HG02943 (cell line): ENCODE measurements around the gene COPE.

ENCODE experiments used
- ATAC-seq: cut with Tn5 transposase; IDR thresholded peaks from one replicate; pipeline ENCODE4 v1.9.1; 2021; ENCODE audit warnings: mild to moderate bottlenecking, low read depth, moderate library complexity; ENCODE audit not compliant: unreplicated experiment

COPE gene

GRCh38 chr19:18869781-18870530 is 49.2 kb downstream of the COPE start:
- ATAC-seq = no peak

- ATAC-seq = no peak
These were observed 50.1 kb downstream of the COPE start for GRCh38 chr19:18869023-18869618.

DNA sequence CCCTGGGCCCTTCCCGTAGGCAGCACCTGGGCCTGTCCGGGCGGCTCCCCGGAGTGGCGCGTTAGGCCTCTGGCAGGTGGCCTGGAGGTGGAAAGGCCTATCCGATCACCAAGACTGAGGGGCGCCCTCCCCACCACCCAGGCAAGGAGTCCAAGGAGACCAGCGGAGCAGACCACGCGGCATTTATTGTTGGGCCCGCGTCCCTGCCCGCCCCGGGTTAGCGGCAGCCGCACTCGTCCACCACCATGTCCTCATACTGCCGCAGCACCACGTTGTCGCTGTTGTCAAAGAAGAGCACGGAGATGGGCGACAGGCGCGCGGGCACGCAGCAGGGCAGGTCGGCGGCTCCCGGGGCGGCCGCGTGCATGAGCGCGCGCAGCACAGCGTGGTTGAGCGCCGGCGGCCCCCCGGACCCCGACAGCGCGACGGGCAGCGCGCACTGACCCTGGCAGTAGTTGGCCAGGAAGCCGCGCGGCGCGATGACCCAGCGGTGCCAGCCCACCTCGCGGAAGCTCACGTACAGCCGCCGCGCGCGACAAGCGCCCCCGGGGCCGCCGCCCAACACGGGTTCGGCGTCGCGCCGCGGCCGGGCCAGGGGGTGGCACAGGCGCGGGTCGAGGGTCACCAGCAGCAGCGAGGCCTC is 50.7 kb downstream of the COPE start:
- no peak for ATAC-seq

DNA sequence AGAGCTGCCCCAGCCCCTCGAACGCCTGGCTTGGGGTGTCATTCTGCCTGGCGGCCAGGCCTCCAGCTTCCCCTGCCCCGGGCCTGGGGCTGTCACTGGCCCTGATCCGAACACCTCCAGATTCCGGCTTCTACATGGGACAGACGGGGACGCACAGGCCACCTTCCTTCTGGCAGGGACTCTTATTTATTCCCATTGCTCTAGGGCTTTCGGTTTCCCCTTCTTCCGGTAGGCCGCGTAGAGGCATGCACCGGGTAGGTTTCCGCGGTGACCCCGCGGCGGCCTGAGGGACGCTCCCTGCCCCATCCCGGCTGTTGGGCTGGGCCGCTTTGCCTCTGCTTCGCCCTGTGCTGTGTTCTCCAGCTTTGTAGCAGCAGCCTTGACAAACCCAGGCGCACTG is 51.4 kb downstream of the COPE start:
- ATAC-seq = no peak

GRCh38 chr19:18867199-18867598 is 52.0 kb downstream of the COPE start:
- ATAC-seq = no peak

GRCh38 chr19:18866800-18867123 is 52.4 kb downstream of the COPE start:
- ATAC-seq = no peak

DNA sequence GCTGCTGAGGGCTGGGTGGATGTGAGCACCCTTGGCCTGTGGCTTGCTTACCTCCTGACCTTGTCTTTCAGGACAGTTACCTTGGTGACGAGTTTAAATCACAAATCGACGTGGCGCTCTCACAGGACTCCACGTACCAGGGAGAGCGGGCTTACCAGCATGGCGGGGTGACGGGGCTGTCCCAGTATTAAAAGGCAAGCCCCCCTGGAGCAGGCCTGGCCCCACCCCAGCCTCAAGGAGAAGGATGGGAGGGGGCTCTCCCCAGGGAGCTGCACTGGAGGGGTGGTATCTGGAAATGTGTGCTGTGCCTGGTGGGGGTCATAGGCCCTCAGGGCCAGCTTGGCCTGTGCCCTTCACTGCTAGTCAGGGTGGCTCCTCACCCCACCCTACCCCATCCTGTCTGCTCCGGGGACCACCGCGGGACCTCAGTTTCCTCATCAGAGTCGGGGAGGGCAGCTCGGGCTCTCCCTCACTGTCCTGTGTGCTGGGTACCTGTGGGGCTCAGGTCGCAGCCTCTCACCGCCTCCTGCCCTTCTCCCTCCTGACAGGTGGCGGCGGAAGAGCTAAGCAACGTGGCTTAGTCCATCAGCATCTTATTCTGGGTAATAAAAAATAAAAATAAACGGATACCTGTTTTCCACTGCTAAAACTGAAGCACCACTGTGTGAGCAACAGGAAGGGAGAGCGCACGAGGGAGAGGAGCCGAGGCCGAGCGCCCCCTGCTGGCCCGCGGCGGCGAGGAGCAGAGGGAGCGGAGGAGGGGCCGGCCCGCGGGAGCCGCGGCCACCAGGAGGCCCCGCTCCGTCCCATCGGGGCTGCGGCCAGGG is 53.0 kb downstream of the COPE start:
- no peak for ATAC-seq

DNA sequence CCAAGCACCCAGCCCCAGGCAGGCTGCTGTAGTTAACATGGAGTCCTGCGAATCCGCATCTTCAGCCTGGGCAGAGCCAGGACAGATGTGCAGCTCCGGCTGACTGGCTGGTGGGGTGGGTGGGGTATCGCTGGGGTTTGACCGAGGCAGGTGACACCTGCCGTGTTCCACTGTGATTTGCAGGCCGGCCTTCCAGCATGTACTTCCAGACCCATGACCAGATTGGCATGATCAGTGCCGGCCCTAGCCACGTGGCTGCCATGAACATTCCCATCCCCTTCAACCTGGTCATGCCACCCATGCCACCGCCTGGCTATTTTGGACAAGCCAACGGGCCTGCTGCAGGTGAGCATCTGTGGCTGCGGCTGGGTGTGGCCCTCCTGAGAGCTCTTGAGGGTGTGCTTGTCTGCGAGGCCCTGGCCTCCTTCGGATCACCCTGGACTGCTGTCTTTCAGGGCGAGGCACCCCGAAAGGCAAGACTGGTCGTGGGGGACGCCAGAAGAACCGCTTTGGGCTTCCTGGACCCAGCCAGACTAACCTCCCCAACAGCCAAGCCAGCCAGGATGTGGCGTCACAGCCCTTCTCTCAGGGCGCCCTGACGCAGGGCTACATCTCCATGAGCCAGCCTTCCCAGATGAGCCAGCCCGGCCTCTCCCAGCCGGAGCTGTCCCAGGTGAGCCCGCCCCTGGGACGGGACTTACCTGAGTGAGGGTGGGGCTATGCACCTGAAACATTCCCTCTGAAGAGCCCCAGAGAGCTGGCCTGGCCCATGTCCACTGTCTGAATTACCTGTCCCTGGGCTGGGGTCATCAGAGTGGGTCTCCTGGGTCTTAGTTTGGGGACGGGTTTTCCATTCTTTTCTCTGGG is 53.8 kb downstream of the COPE start:
- no peak for ATAC-seq

- no peak for ATAC-seq
These were observed 55.3 kb downstream of the COPE start for GRCh38 chr19:18863843-18864362.

DNA sequence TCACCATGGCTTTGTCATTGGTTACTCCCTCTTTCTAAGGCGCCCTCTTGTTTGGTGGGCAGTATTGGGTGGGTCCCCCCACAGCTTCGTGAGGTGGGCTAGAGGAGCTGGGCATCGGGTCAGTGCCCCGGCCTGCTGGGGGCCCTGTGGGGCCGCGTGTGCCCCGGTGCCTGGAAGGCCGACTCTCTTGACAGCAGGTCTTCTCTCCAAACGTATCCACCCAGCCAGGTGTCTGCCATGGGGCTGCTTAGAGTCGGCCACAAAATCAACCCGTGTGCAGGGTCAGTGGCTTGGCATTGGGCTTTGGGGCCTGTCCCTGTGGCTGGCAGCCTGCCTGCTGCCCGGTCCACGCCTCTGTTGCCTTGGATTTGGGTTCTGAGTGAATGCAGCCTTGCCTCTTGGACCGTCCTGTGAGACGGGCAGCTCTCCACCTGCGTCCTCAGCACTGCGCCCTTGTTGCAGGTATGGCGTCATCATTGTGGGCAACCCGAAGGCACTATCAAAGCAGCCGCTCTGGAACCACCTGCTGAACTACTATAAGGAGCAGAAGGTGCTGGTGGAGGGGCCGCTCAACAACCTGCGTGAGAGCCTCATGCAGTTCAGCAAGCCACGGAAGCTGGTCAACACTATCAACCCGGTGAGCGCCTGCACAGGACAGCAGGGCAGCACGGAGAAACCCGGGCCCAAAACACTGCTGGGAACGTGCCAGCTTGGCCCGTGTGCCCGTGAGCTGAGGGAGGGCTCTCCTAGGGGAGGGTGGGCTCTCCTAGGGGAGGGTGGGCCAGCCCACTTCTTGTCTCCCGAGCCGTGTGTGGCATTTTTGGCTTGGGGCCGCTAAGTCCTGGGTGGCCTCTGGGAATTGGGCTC is 56.0 kb downstream of the COPE start:
- ATAC-seq = no peak

- ATAC-seq = no peak
These were observed 57.3 kb downstream of the COPE start for GRCh38 chr19:18861917-18862316.

DNA sequence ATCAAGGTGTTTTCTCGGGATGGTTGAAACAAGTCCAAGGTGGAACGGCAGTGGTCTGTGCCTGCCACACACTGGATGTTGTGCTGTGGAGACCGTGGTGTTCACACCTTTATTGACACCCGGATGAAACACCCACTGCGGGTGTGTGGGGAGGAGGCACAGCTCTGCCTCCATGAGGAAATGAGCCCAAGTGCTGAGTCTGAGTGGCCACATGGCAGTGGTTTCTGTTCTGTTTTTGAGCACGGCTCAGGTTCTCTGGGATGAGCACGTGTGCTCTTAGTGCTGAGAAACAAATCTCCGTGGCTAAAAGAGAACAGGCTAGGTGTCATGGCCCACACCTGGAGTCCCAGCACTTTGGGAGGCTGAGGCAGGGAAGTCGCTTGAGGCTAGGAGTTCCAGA is 58.0 kb downstream of the COPE start:
- ATAC-seq = no peak

DNA sequence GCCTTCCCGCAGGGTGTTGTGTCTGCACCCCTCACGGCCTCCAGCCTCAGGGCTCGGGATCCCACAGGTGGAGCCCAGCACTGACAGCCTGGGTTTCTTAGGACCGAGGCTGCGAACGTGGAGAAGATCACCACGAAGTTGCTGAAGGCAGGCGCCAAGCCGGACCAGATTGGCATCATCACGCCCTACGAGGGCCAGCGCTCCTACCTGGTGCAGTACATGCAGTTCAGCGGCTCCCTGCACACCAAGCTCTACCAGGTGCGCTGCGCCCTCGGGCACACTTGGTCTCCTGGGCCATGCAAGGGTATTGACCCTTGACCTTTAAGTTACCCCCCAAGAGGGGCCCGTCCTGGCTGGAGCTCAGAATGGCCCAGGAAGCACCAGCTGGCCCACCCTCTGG is 58.5 kb downstream of the COPE start:
- no peak for ATAC-seq

- ATAC-seq = no peak
These were observed 58.9 kb downstream of the COPE start for GRCh38 chr19:18860302-18860700.

DNA sequence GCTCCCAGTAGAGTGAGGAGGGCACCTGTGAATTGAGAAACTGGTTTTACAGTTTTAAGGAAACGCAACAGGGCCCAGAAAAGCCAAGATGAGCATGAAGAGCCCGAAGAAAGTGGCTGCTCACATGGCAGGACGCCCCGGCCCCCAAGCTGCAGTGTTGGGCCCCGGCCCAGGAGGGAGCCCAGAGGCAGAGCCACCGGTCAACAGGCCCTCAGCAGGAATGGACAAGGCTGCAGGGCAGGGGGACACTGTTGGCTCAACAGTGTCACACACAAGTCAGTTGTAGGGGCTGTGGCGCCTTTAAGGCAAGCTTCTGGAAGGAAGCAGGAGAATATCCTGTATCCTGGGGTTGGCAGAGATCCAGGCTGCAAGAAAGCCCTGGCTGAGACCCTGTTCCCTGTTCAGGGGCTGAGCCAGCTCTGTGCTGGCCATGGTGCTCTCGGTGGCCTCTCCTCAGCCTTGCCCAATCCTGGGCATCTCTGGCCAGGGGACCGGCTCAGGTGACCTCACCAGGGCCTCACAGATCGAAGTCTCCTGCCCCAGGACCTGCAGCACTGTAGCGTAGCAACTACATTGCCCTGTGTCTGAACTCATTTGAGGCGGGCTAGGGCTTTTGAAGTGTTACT is 59.4 kb downstream of the COPE start:
- ATAC-seq = no peak

DNA sequence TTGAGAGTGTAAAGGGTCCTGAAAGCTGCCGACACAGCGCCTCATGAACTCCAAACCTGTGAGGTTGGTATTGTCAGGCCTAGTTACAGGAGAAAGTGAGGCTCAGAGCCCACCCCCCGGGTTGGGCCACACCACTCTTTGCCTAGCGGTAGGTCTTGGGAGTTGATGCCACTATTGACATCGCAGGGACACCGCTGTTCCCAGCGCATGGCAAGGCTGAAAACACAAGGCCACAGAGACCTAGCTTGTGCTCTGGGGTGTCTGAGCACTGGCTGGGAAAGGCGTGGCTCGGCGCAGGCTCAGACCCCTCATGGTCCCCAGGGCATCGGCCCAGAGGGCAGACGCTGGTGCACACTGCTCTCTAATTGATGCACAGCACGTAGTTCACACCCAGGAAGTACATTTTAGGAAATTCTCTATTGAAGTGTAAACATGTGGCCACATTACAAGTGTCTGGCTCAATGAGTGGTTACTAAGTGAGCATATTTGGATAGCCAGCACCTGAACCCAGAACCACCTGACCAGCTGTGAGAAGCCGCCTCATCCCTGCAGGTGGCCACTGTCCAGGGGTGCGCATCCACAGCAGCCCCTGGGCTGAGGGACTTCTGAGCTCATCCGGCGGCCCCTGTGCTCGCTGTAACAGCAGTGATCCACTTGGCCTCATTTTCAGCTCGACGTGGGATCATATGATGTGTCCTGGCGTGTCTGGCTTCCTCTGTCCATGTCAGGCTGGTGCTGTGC is 60.1 kb downstream of the COPE start:
- no peak for ATAC-seq

DNA sequence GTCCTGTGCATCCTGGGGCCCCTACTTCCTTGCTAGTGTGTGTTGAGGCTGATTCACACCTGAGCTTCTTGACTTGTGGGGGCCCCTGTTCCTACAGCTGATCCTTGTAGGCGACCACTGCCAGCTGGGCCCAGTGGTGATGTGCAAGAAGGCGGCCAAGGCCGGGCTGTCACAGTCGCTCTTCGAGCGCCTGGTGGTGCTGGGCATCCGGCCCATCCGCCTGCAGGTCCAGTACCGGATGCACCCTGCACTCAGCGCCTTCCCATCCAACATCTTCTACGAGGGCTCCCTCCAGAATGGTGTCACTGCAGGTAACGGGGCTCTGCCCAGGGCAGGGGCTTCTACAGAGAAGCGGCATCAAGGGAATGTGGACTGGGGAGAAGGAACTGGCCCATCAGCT is 62.0 kb downstream of the COPE start:
- no peak for ATAC-seq
